IMR-90 (cell line): ENCODE measurements around the gene PDE5A. TPM values are rescaled to one million over a fixed set of nuclear protein-coding genes. Genes with fewer than 3 reads are reported as not detected.
A peak's percentile ranks its signal among the peaks of the same experiment; 100 is the strongest.
"Not testable (repeated sequence)": the region's sequence is repeated elsewhere in the genome, so short reads cannot be mapped to it uniquely, and the experiment has no call there.

Source experiments
- ATAC-seq: fragments of 200-7000 bp; cut with Tn5 transposase; 2 replicates; pipeline ENCODE4 v1.9.1; 2020; ENCODE audit warnings: low read depth, mild to moderate bottlenecking, moderate library complexity
- BruUV-seq: library from RNA; stranded (reverse); fragments of 400-500 nt; replicated peaks from 2 replicates; lab custom pipeline; 2021; lab: Mats Ljungman, UMichigan
- CTCF ChIA-PET: fragments of 300-600 bp; formaldehyde crosslinking; extraction: SDS; loops from one replicate; lab custom pipeline; 2021; ENCODE audit warnings: antibody characterized with exemption; lab: Yijun Ruan, JAX
- POLR2A ChIA-PET: fragments of 300-600 bp; sonication (Branson Sonifier 250); formaldehyde crosslinking; loops from one replicate; lab custom pipeline; 2022; ENCODE audit warnings: antibody characterized with exemption; ENCODE audit not compliant: unreplicated experiment; lab: Charles Lee
- DNase-seq: peaks from one replicate; pipeline ENCODE4 v3.0.0; 2013
- H2AFZ ChIP-seq: replicated peaks from 2 replicates; pipeline ENCODE3; 2013; ENCODE audit warnings: low read length, mild to moderate bottlenecking; ENCODE audit not compliant: poor library complexity
- H2AK5ac ChIP-seq: 2 replicates; pipeline ENCODE4 v1.6.1; 2013; ENCODE audit warnings: low read depth, low read length, inconsistent platforms
- H2AK9ac ChIP-seq: replicated peaks from 2 replicates; pipeline ENCODE3; 2013; ENCODE audit warnings: mild to moderate bottlenecking, low read depth, low read length, moderate library complexity; ENCODE audit not compliant: poor library complexity
- H2BK120ac ChIP-seq: 2 replicates; pipeline ENCODE4 v1.6.1; 2013; ENCODE audit warnings: low read depth, low read length, inconsistent platforms
- H2BK15ac ChIP-seq: 3 replicates; pipeline ENCODE4 v1.6.1; 2013; ENCODE audit warnings: low read depth, low read length, inconsistent platforms
- H2BK20ac ChIP-seq: 2 replicates; pipeline ENCODE4 v1.6.1; 2013; ENCODE audit warnings: low read depth, mild to moderate bottlenecking, inconsistent platforms, low read length, moderate library complexity
- H2BK5ac ChIP-seq: 2 replicates; pipeline ENCODE4 v1.6.1; 2013; ENCODE audit warnings: mild to moderate bottlenecking, low read depth, low read length, inconsistent platforms; ENCODE audit not compliant: poor library complexity, severe bottlenecking
- H3K14ac ChIP-seq: replicated peaks from 2 replicates; pipeline ENCODE4 v1.6.1; 2013; ENCODE audit warnings: low read depth, low read length, inconsistent platforms
- H3K18ac ChIP-seq: 2 replicates; pipeline ENCODE4 v1.6.1; 2013; ENCODE audit warnings: low read depth, low read length, control low read depth
- H3K23ac ChIP-seq: 2 replicates; pipeline ENCODE4 v1.6.1; 2013; ENCODE audit warnings: low read depth, low read length, inconsistent platforms
- H3K27ac ChIP-seq: 2 replicates; pipeline ENCODE4 v1.5.1; 2013; ENCODE audit warnings: mild to moderate bottlenecking, control low read depth, low read length; ENCODE audit not compliant: insufficient read depth
- H3K27me3 ChIP-seq: 2 replicates; pipeline ENCODE4 v1.6.1; 2013; ENCODE audit warnings: low read length; ENCODE audit not compliant: control insufficient read depth, insufficient read depth
- H3K36me3 ChIP-seq: 2 replicates; pipeline ENCODE4 v1.6.1; 2013; ENCODE audit warnings: low read length, mixed read lengths; ENCODE audit not compliant: control insufficient read depth, insufficient read depth
- H3K4ac ChIP-seq: 2 replicates; pipeline ENCODE4 v1.6.1; 2013; ENCODE audit warnings: low read depth, low read length, inconsistent platforms
- H3K4me1 ChIP-seq: 2 replicates; pipeline ENCODE4 v1.6.1; 2013; ENCODE audit warnings: low read length, mixed read lengths; ENCODE audit not compliant: control insufficient read depth, insufficient read depth
- H3K4me2 ChIP-seq: 2 replicates; pipeline ENCODE4 v1.6.1; 2013; ENCODE audit warnings: low read depth, mild to moderate bottlenecking, control low read depth, low read length, moderate library complexity
- H3K4me3 ChIP-seq: 2 replicates; pipeline ENCODE4 v1.5.1; 2013; ENCODE audit warnings: low read depth, mild to moderate bottlenecking, control low read depth, low read length, moderate library complexity; ENCODE audit not compliant: insufficient read depth
- H3K56ac ChIP-seq: 2 replicates; pipeline ENCODE4 v1.6.1; 2013; ENCODE audit warnings: low read length, inconsistent platforms; ENCODE audit not compliant: insufficient read depth; ENCODE audit errors: extremely low read depth
- H3K79me1 ChIP-seq, 2 experiments: 2 replicates each; pipeline ENCODE4 v1.6.1; 2013; ENCODE audit warnings: low read length in 2 of 2, inconsistent platforms in 1 of 2, low read depth in 1 of 2
- H3K9ac ChIP-seq: 2 replicates; pipeline ENCODE4 v1.6.1; 2013; ENCODE audit warnings: low read depth, low read length, control low read depth
- H3K9me1 ChIP-seq: 2 replicates; pipeline ENCODE4 v1.6.1; 2013; ENCODE audit warnings: low read length, inconsistent platforms; ENCODE audit not compliant: insufficient read depth
- H3K9me3 ChIP-seq: 2 replicates; pipeline ENCODE4 v1.6.1; 2013; ENCODE audit warnings: low read length; ENCODE audit not compliant: control insufficient read depth, insufficient read depth
- H4K20me1 ChIP-seq: 2 replicates; pipeline ENCODE4 v1.6.1; 2013; ENCODE audit warnings: low read length, inconsistent platforms; ENCODE audit not compliant: insufficient read depth
- H4K5ac ChIP-seq: 2 replicates; pipeline ENCODE4 v1.6.1; 2013; ENCODE audit warnings: mild to moderate bottlenecking, low read depth, low read length, control low read depth
- H4K8ac ChIP-seq, 2 experiments: 2 replicates each; pipeline ENCODE4 v1.6.1; 2013; ENCODE audit warnings: low read depth in 2 of 2, low read length in 2 of 2, control low read depth in 1 of 2, inconsistent platforms in 1 of 2
- H4K91ac ChIP-seq: 2 replicates; pipeline ENCODE4 v1.6.1; 2013; ENCODE audit warnings: low read depth, low read length, inconsistent platforms; ENCODE audit not compliant: insufficient read depth
- FOS ChIP-seq: fragments of 150-350 bp; IDR thresholded peaks from 2 replicates; pipeline ENCODE4 v1.6.1; 2016; ENCODE audit warnings: low read depth, low read length
- WGBS, 2 experiments: methylation state at CpG; one replicate each; pipeline versions ENCODE4 v1.1.5 to v1.1.7; 2013; ENCODE audit warnings: missing lambda C conversion rate in 2 of 2; ENCODE audit not compliant: insufficient read length in 1 of 2; ENCODE audit errors: extremely low coverage in 2 of 2; 5-methylcytosine and 5-hydroxymethylcytosine counted together
- dilution Hi-C: fragments of 300-500 bp; cut with HindIII; formaldehyde crosslinking; loops from one replicate; pipeline ENCODE4 v1.14.3; 2018; ENCODE audit warnings: low sequenced_read_pairs; ENCODE audit not compliant: unreplicated experiment
- in situ Hi-C: fragments of 300-500 bp; cut with MboI; formaldehyde crosslinking; loops from 3 replicates; pipeline ENCODE4 v1.14.3; 2019; ENCODE audit warnings: low sequenced_read_pairs, inconsistent platforms, mixed read lengths
- intact Hi-C: fragments of 100-400 bp; cut with micrococcal nuclease; formaldehyde crosslinking; loops from 2 replicates; pipeline ENCODE4 v1.10.0; 2022
- polyA plus RNA-seq, 3 experiments: library from polyadenylated mRNA; depleted of rRNA; stranded (reverse); fragments of >200 nt; gene quantifications; 2 replicates each; pipeline ENCODE4 v1.2.3, GENCODE V29; 2012; ENCODE audit warnings: low replicate concordance in 1 of 3
- total RNA-seq: library from RNA; depleted of rRNA; stranded (reverse); fragments of >200 nt; gene quantifications from 2 replicates; pipeline ENCODE4 v1.2.3, GENCODE V29; 2012

The PDE5A gene
- total and polyA plus RNA-seq, 2 of the 4 experiments (the other 2 are of a cell fraction), result 101 to 770 TPM

GRCh38 chr4:119470021-119470736 lies 158.4 kb downstream of the PDE5A start:
- H3K9ac ChIP-seq, H3K27me3 ChIP-seq, H3K4me1 ChIP-seq, H2BK5ac ChIP-seq, H3K36me3 ChIP-seq, H3K27ac ChIP-seq, H2BK15ac ChIP-seq, H3K4me2 ChIP-seq, H4K20me1 ChIP-seq, H3K56ac ChIP-seq, POLR2A ChIA-PET, H3K4me3 ChIP-seq, H3K79me1 ChIP-seq, H2AK9ac ChIP-seq, H3K14ac ChIP-seq, H2AFZ ChIP-seq, H3K4ac ChIP-seq, H3K9me3 ChIP-seq, in situ Hi-C loops, BruUV-seq, H3K9me1 ChIP-seq, H2BK20ac ChIP-seq, H3K18ac ChIP-seq, H2AK5ac ChIP-seq, H2BK120ac ChIP-seq, H3K23ac ChIP-seq, H4K91ac ChIP-seq, intact Hi-C loops, H4K8ac ChIP-seq, H4K5ac ChIP-seq, dilution Hi-C loops: not testable (repeated sequence)
- ATAC-seq, result peak; percentile 88
- CTCF ChIA-PET, result interaction anchor here (0.6 to 0.7 kb wide), 2 partner anchors 544 to 587 kb away, joined by 3 to 5 read pairs; no protein-coding TSS in a partner anchor
- WGBS, 2 experiments, result 0% methylated on average over 1 of the region's 2 CpGs; no CpG with 5 or more reads in 1 of the 2 experiments
- TF ChIP-seq FOS, result peak; percentile 50; the same call in 1 of the 2 replicates
- peak; percentile 79 for DNase-seq

- POLR2A ChIA-PET, H3K18ac ChIP-seq, H4K8ac ChIP-seq, H2BK120ac ChIP-seq, H3K56ac ChIP-seq, H3K4me2 ChIP-seq, H3K9ac ChIP-seq, BruUV-seq, H2AFZ ChIP-seq, H3K4me3 ChIP-seq, CTCF ChIA-PET, H3K36me3 ChIP-seq, H2BK20ac ChIP-seq, DNase-seq, dilution Hi-C loops, ATAC-seq, H3K9me1 ChIP-seq, intact Hi-C loops, H3K14ac ChIP-seq, in situ Hi-C loops, H3K79me1 ChIP-seq, H4K5ac ChIP-seq, H2BK15ac ChIP-seq, H3K27ac ChIP-seq, H2AK5ac ChIP-seq, H4K20me1 ChIP-seq, H3K9me3 ChIP-seq, H2AK9ac ChIP-seq, H3K23ac ChIP-seq, H3K27me3 ChIP-seq, H3K4ac ChIP-seq, H4K91ac ChIP-seq, H3K4me1 ChIP-seq: not testable (repeated sequence)
- WGBS, 2 experiments, result no CpG with 5 or more reads among the region's 3 CpGs
- H2BK5ac ChIP-seq, result peak overlapping the region; percentile 54
These were observed 159.6 kb downstream of the PDE5A start for GRCh38 chr4:119469039-119469438.
